Neural progenitor cell (in vitro differentiated cells): ENCODE measurements around the gene SIPA1L2. TPM values are rescaled to one million over a fixed set of nuclear protein-coding genes. Genes with fewer than 3 reads are reported as not detected.

Experiments
- DNase-seq: peaks from one replicate; pipeline ENCODE4 v3.0.0-alpha.2; 2016; ENCODE audit warnings: low spot score
- H2AFZ ChIP-seq: fragments of 200-600 bp; sonication (generic); replicated peaks from 2 replicates; pipeline ENCODE4 v1.6.1; 2016; ENCODE audit warnings: antibody characterized with exemption
- H3F3A ChIP-seq: fragments of 200-600 bp; sonication (generic); 2 replicates; pipeline ENCODE4 v1.6.1; 2016; ENCODE audit warnings: antibody characterized with exemption, low read depth
- H3K27ac ChIP-seq: fragments of 200-600 bp; sonication (generic); 2 replicates; pipeline ENCODE4 v1.5.1; 2016; ENCODE audit warnings: mild to moderate bottlenecking
- H3K27me3 ChIP-seq: fragments of 200-600 bp; sonication (generic); 2 replicates; pipeline ENCODE4 v1.6.1; 2016; ENCODE audit warnings: mild to moderate bottlenecking, moderate library complexity
- H3K36me3 ChIP-seq: fragments of 200-600 bp; sonication (generic); 2 replicates; pipeline ENCODE4 v1.5.1; 2016
- H3K4me1 ChIP-seq: fragments of 200-600 bp; sonication (generic); 2 replicates; pipeline ENCODE4 v1.6.1; 2016; ENCODE audit warnings: mixed run types
- H3K4me2 ChIP-seq: fragments of 200-600 bp; sonication (generic); 2 replicates; pipeline ENCODE4 v1.6.1; 2016
- H3K4me3 ChIP-seq: fragments of 200-600 bp; sonication (generic); 2 replicates; pipeline ENCODE4 v1.5.1; 2016
- H3K79me2 ChIP-seq: fragments of 200-600 bp; sonication (generic); 2 replicates; pipeline ENCODE4 v1.6.1; 2016; ENCODE audit warnings: low read depth
- H3K9ac ChIP-seq: fragments of 200-600 bp; sonication (generic); 2 replicates; pipeline ENCODE4 v1.6.1; 2016
- H3K9me3 ChIP-seq: fragments of 200-600 bp; sonication (generic); 2 replicates; pipeline ENCODE4 v1.5.1; 2016; ENCODE audit warnings: low read depth
- H4K20me1 ChIP-seq: fragments of 200-600 bp; sonication (generic); 2 replicates; pipeline ENCODE4 v1.6.1; 2016; ENCODE audit warnings: low read depth
- H3K27ac Mint-ChIP-seq: 3 replicates; pipeline ENCODE4 v1.8.0; 2021; ENCODE audit warnings: mixed read lengths
- H3K27me3 Mint-ChIP-seq: 2 replicates; pipeline ENCODE4 v1.8.0; 2022; ENCODE audit warnings: low read depth, mild to moderate bottlenecking, inconsistent platforms, moderate library complexity, mixed read lengths; ENCODE audit not compliant: insufficient read depth
- H3K36me3 Mint-ChIP-seq: 3 replicates; pipeline ENCODE4 v1.8.0; 2021; ENCODE audit warnings: mixed read lengths
- H3K4me1 Mint-ChIP-seq: 3 replicates; pipeline ENCODE4 v1.8.0; 2021; ENCODE audit warnings: mixed read lengths
- H3K4me3 Mint-ChIP-seq: 3 replicates; pipeline ENCODE4 v1.8.0; 2021; ENCODE audit warnings: mild to moderate bottlenecking, moderate library complexity, mixed read lengths
- H3K9me3 Mint-ChIP-seq: 3 replicates; pipeline ENCODE4 v1.8.0; 2020; ENCODE audit warnings: mixed read lengths
- CTCF ChIP-seq: fragments of 200-600 bp; sonication (generic); IDR thresholded peaks from 2 replicates; pipeline ENCODE4 v1.5.1; 2017; ENCODE audit warnings: antibody characterized with exemption, mild to moderate bottlenecking
- EZH2 ChIP-seq: fragments of 200-600 bp; sonication (generic); IDR thresholded peaks from 2 replicates; pipeline ENCODE4 v1.6.1; 2017; ENCODE audit warnings: antibody characterized with exemption, mild to moderate bottlenecking, moderate library complexity
- EZH2phosphoT487 ChIP-seq: fragments of 200-600 bp; sonication (generic); IDR thresholded peaks from 2 replicates; pipeline ENCODE4 v1.6.1; 2017; ENCODE audit warnings: antibody characterized with exemption
- total RNA-seq: library from RNA; depleted of rRNA; stranded (reverse); fragments of >200 nt; gene quantifications from 2 replicates; pipeline ENCODE4 v1.2.3, GENCODE V29; 2015; ENCODE audit warnings: low replicate concordance

The SIPA1L2 gene
- total RNA-seq, 1 donor from 2014 or later: 24.8 TPM

- Mint-ChIP-seq H3K4me1 (peaks cover 62% of the 10 kb centered on the region), H3K4me3 (no peak overlapping the region), H3K9me3 (peaks cover 7% of the 10 kb centered on the region), H3K27me3 (peaks cover 3% of the 10 kb centered on the region), H3K36me3 (peaks cover 30% of the 10 kb centered on the region), H3K27ac (peak overlapping the region; percentile 57)
- Histone ChIP-seq H3K27ac (peak overlapping the region; percentile 49), H3K4me2 (peak overlapping the region; percentile 10), H3K4me1 (peaks cover 52% of the 10 kb centered on the region), H3K9me3 (no peaks in the 10 kb centered on the region), H3K36me3 (no peaks in the 10 kb centered on the region), H4K20me1 (peaks cover 5% of the 10 kb centered on the region), H3K79me2 (no peaks in the 10 kb centered on the region), H3F3A (peaks cover 18% of the 10 kb centered on the region), H3K4me3 (no peak overlapping the region), H3K9ac (no peak overlapping the region), H2AFZ (no peak overlapping the region), H3K27me3 (no peaks in the 10 kb centered on the region)
- peak; percentile 48 for DNase-seq
- TF ChIP-seq EZH2phosphoT487 (no peak), CTCF (no peak), EZH2 (no peak)
Observed at GRCh38 chr1:232591344-232591743, 38.6 kb downstream of the SIPA1L2 start.

GRCh38 chr1:232590744-232591082, 39.2 kb downstream of the SIPA1L2 start:
- Mint-ChIP-seq H3K27ac (no peak overlapping the region), H3K4me3 (no peak overlapping the region), H3K4me1 (peaks cover 61% of the 10 kb centered on the region), H3K27me3 (peaks cover 3% of the 10 kb centered on the region), H3K36me3 (peaks cover 34% of the 10 kb centered on the region), H3K9me3 (peaks cover 7% of the 10 kb centered on the region)
- H3F3A ChIP-seq: peaks cover 12% of the 10 kb centered on the region
- H3K27ac ChIP-seq: no peak overlapping the region
- H2AFZ ChIP-seq: no peak overlapping the region
- H3K79me2 ChIP-seq: no peaks in the 10 kb centered on the region
- H3K27me3 ChIP-seq: no peaks in the 10 kb centered on the region
- H3K36me3 ChIP-seq: no peaks in the 10 kb centered on the region
- DNase-seq: no peak
- H4K20me1 ChIP-seq: peaks cover 5% of the 10 kb centered on the region
- TF ChIP-seq EZH2: no peak
- no peak for TF ChIP-seq CTCF
- TF ChIP-seq EZH2phosphoT487: no peak
- H3K9ac ChIP-seq: no peak overlapping the region
- H3K4me1 ChIP-seq: peaks cover 50% of the 10 kb centered on the region
- H3K4me2 ChIP-seq: no peak overlapping the region
- no peaks in the 10 kb centered on the region for H3K9me3 ChIP-seq
- H3K4me3 ChIP-seq: no peak overlapping the region

GRCh38 chr1:232589812-232590743, 39.9 kb downstream of the SIPA1L2 start:
- Mint-ChIP-seq H3K27ac (no peak overlapping the region), H3K4me3 (no peak overlapping the region), H3K9me3 (peaks cover 8% of the 10 kb centered on the region), H3K36me3 (peaks cover 35% of the 10 kb centered on the region), H3K4me1 (peaks cover 61% of the 10 kb centered on the region), H3K27me3 (peaks cover 3% of the 10 kb centered on the region)
- Histone ChIP-seq H3K36me3 (no peaks in the 10 kb centered on the region), H3K79me2 (peaks cover under 1% of the 10 kb centered on the region), H3F3A (peaks cover 5% of the 10 kb centered on the region), H3K9ac (no peak overlapping the region), H4K20me1 (peaks cover 4% of the 10 kb centered on the region), H3K9me3 (no peaks in the 10 kb centered on the region), H3K27ac (no peak overlapping the region), H3K4me3 (no peak overlapping the region), H3K4me2 (no peak overlapping the region), H3K4me1 (peaks cover 50% of the 10 kb centered on the region), H2AFZ (no peak overlapping the region), H3K27me3 (no peaks in the 10 kb centered on the region)
- DNase-seq: no peak
- no peak for TF ChIP-seq EZH2phosphoT487
- TF ChIP-seq EZH2: no peak
- no peak for TF ChIP-seq CTCF
